ENCODE results near the gene AUH.

Gene AUH

GRCh38 chr9:91190062-91190461 lies 171.7 kb downstream of the AUH start:
- TF ChIP-seq JUND (IDR thresholded peaks at IDR 0.05; ENCODE audit: low read depth): no peak
- no peak for DNase-seq (ENCODE audit: low read depth in 1 of 2, low spot score in 1 of 2)
- in situ Hi-C loops (cut with HindIII; ENCODE audit: low pct_unique_long_range_greater_than_20kb, low sequenced_read_pairs): no loop called here

- in situ Hi-C loops (cut with HindIII; ENCODE audit: low pct_unique_long_range_greater_than_20kb, low sequenced_read_pairs): no loop called here
- TF ChIP-seq JUND (IDR thresholded peaks at IDR 0.05; ENCODE audit: low read depth): no peak
- DNase-seq (ENCODE audit: low read depth in 1 of 2, low spot score in 1 of 2): no peak
Measured at GRCh38 chr9:91188719-91189590, 172.8 kb downstream of the AUH start.

GRCh38 chr9:91187965-91188344 lies 173.8 kb downstream of the AUH start:
- in situ Hi-C loops (cut with HindIII; ENCODE audit: low pct_unique_long_range_greater_than_20kb, low sequenced_read_pairs): no loop called here
- TF ChIP-seq JUND (IDR thresholded peaks at IDR 0.05; ENCODE audit: low read depth): no peak
- DNase-seq (ENCODE audit: low read depth in 1 of 2, low spot score in 1 of 2): no peak

GRCh38 chr9:91187311-91187964 lies 174.3 kb downstream of the AUH start:
- in situ Hi-C loops (cut with HindIII; ENCODE audit: low pct_unique_long_range_greater_than_20kb, low sequenced_read_pairs): no loop called here
- DNase-seq (ENCODE audit: low read depth in 1 of 2, low spot score in 1 of 2): no peak
- no peak for TF ChIP-seq JUND (IDR thresholded peaks at IDR 0.05; ENCODE audit: low read depth)

GRCh38 chr9:91186632-91187108 lies 175.0 kb downstream of the AUH start:
- no peak for TF ChIP-seq JUND (IDR thresholded peaks at IDR 0.05; ENCODE audit: low read depth)
- no peak for DNase-seq (ENCODE audit: low read depth in 1 of 2, low spot score in 1 of 2)
- in situ Hi-C loops (cut with HindIII; ENCODE audit: low pct_unique_long_range_greater_than_20kb, low sequenced_read_pairs): no loop called here

GRCh38 chr9:91185193-91185886 lies 176.4 kb downstream of the AUH start:
- no peak for TF ChIP-seq JUND (IDR thresholded peaks at IDR 0.05; ENCODE audit: low read depth)
- DNase-seq (ENCODE audit: low read depth in 1 of 2, low spot score in 1 of 2): no peak
- in situ Hi-C loops (cut with HindIII; ENCODE audit: low pct_unique_long_range_greater_than_20kb, low sequenced_read_pairs): no loop called here

GRCh38 chr9:91182429-91183225 lies 179.1 kb downstream of the AUH start:
- peak; percentile 30 to 60 for DNase-seq (ENCODE audit: low read depth in 1 of 2, low spot score in 1 of 2)
- in situ Hi-C loops (cut with HindIII; ENCODE audit: low pct_unique_long_range_greater_than_20kb, low sequenced_read_pairs): no loop called here

GRCh38 chr9:91181541-91181940 lies 180.2 kb downstream of the AUH start:
- TF ChIP-seq JUND (IDR thresholded peaks at IDR 0.05; ENCODE audit: low read depth): no peak
- in situ Hi-C loops (cut with HindIII; ENCODE audit: low pct_unique_long_range_greater_than_20kb, low sequenced_read_pairs): no loop called here
- DNase-seq (ENCODE audit: low read depth in 1 of 2, low spot score in 1 of 2): no peak

More at GRCh38 chr9:91182429-91183225, 179.1 kb downstream of the AUH start:
- no peak for TF ChIP-seq JUND (IDR thresholded peaks at IDR 0.05; ENCODE audit: low read depth)

- in situ Hi-C loops (cut with HindIII; ENCODE audit: low pct_unique_long_range_greater_than_20kb, low sequenced_read_pairs): no loop called here
- no peak for DNase-seq (ENCODE audit: low read depth in 1 of 2, low spot score in 1 of 2)
- no peak for TF ChIP-seq JUND (IDR thresholded peaks at IDR 0.05; ENCODE audit: low read depth)
Measured at GRCh38 chr9:91180930-91181268, 180.8 kb downstream of the AUH start.

- in situ Hi-C loops (cut with HindIII; ENCODE audit: low pct_unique_long_range_greater_than_20kb, low sequenced_read_pairs): no loop called here
- no peak for TF ChIP-seq JUND (IDR thresholded peaks at IDR 0.05; ENCODE audit: low read depth)
- DNase-seq (ENCODE audit: low read depth in 1 of 2, low spot score in 1 of 2): no peak
Measured at GRCh38 chr9:91180240-91180929, 181.3 kb downstream of the AUH start.

- TF ChIP-seq JUND (IDR thresholded peaks at IDR 0.05; ENCODE audit: low read depth): no peak
- DNase-seq (ENCODE audit: low read depth in 1 of 2, low spot score in 1 of 2): no peak
- in situ Hi-C loops (cut with HindIII; ENCODE audit: low pct_unique_long_range_greater_than_20kb, low sequenced_read_pairs): no loop called here
Measured at GRCh38 chr9:91179237-91180138, 182.2 kb downstream of the AUH start.
